Muscle layer of duodenum (tissue), 2 donors: Measurements from ENCODE around the gene FOXR1.
"Not testable (repeated sequence)": the region's sequence is repeated elsewhere in the genome, so short reads cannot be mapped to it uniquely, and the experiment has no call there.

ENCODE experiments used
- H3K27ac ChIP-seq: one replicate; pipeline ENCODE4 v1.7.0; 2013; ENCODE audit warnings: mild to moderate bottlenecking, low read length
- H3K27me3 ChIP-seq: one replicate; pipeline ENCODE4 v1.7.0; 2013; ENCODE audit warnings: low read depth, mild to moderate bottlenecking, control low read depth, low read length
- H3K36me3 ChIP-seq, 2 donors: one replicate each; pipeline ENCODE4 v1.7.0; 2013; ENCODE audit warnings: low read length in 2 of 2, control low read depth in 1 of 2, mild to moderate bottlenecking in 1 of 2; ENCODE audit not compliant: insufficient read depth in 2 of 2, control insufficient read depth in 1 of 2
- H3K4me1 ChIP-seq, 2 donors: one replicate each; pipeline ENCODE4 v1.7.0; 2013; ENCODE audit warnings: low read length in 2 of 2, mild to moderate bottlenecking in 2 of 2, control low read depth in 1 of 2, moderate library complexity in 1 of 2; ENCODE audit not compliant: insufficient read depth in 2 of 2, control insufficient read depth in 1 of 2
- H3K4me3 ChIP-seq, 2 donors: one replicate each; pipeline ENCODE4 v1.7.0; 2013; ENCODE audit warnings: low read length in 2 of 2, low read depth in 1 of 2, mild to moderate bottlenecking in 1 of 2
- H3K9me3 ChIP-seq, 2 donors: one replicate each; pipeline ENCODE4 v1.7.0; 2013; ENCODE audit warnings: low read length in 2 of 2, control low read depth in 1 of 2, mild to moderate bottlenecking in 1 of 2; ENCODE audit not compliant: control insufficient read depth in 1 of 2
- donor health status: healthy.

Gene FOXR1

GRCh38 chr11:118979434-118979833 lies 7.9 kb downstream of the FOXR1 start:
- H3K36me3 ChIP-seq, result no peaks in the 10 kb centered on the region
- peaks cover 0 to 9% of the 10 kb centered on the region in 2 donors for H3K4me1 ChIP-seq
- no peak overlapping the region for H3K4me3 ChIP-seq
- no peak overlapping the region for H3K27ac ChIP-seq
- no peaks in the 10 kb centered on the region for H3K9me3 ChIP-seq
- H3K27me3 ChIP-seq, result no peaks in the 10 kb centered on the region

DNA sequence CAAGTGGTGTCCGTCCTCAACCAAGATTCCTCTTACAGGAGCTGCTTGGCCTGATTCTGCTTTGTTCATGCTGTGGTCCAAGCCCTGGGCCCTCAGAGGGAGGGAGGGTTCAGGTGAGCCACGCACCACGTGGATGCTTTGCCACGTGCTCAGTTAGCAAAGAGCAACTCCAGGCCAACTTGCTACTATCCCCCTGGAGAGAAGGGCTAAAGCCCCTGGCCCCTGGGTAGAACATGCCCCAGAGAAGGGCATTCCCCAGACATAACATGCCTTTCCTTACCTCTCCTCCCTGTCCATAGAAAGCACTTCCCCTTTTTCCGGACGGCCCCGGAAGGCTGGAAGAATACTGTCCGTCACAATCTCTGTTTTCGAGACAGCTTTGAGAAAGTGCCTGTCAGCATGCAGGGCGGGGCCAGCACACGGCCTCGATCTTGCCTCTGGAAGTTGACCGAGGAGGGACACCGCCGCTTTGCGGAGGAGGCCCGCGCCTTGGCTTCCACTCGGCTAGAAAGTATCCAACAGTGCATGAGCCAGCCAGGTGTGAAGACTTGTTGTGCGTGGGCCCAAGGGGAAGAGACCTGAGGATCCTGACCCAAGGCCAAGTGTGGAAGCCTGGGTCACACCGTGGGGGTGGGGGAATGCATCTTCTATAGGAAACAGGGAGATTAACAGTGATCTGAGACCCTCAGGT lies 8.8 kb downstream of the FOXR1 start:
- Histone ChIP-seq H3K27ac (no peak overlapping the region), H3K4me3 (peak overlapping the region in 1 of 2 donors; percentile 12), H3K27me3 (no peaks in the 10 kb centered on the region), H3K9me3 (no peaks in the 10 kb centered on the region), H3K36me3 (no peaks in the 10 kb centered on the region), H3K4me1 (peaks cover 0 to 9% of the 10 kb centered on the region in 2 donors)

GRCh38 chr11:118984337-118984736 lies 12.8 kb downstream of the FOXR1 start:
- H3K27ac ChIP-seq, H3K4me3 ChIP-seq, H3K27me3 ChIP-seq, H3K36me3 ChIP-seq, H3K9me3 ChIP-seq, H3K4me1 ChIP-seq: not testable (repeated sequence)

DNA sequence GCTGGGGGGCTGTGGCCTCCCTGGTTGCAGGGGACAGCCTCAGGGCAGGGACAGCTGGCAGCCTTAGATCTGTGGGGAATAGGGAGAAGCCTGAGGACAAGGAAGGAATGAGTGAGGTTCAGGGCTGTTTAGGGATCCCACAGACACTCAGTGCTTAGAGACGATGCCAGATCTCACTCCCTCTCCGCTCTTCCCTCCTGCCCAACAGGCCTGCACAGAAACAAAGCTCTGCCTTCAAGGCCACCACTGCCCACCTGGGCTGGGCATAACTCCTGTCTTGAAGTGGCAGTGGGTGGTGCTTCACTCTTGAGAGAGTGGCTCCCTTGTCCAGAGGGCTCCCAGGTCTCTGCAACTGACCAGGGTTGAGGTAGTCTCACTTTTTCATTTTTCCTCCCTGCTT lies 13.3 kb downstream of the FOXR1 start:
- Histone ChIP-seq H3K4me1 (peaks cover 0 to 8% of the 10 kb centered on the region in 2 donors), H3K36me3 (no peaks in the 10 kb centered on the region), H3K9me3 (no peaks in the 10 kb centered on the region), H3K27me3 (no peaks in the 10 kb centered on the region), H3K4me3 (no peak overlapping the region), H3K27ac (no peak overlapping the region)

DNA sequence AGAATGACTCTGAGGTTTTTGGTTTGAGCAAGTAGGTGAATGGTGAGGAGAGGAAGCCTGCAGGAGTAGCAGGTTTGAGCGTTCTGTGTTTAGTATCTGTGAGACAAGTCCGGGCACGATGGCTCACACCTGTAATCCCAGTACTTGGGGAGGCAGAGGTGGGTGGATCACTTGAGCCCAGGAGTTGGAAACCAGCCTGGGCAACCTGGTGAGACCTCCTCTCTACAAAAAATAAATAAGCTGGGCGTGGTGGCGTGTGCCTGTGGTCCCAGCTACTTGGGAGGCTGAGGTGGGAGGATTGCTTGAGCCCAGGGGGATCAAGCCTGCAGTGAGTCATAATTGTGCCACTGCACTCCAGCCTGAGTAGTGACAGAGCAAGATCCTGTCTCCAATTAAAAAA lies 16.7 kb downstream of the FOXR1 start:
- Histone ChIP-seq H3K27ac (no peak overlapping the region), H3K4me3 (no peak overlapping the region), H3K36me3 (no peaks in the 10 kb centered on the region), H3K27me3 (no peaks in the 10 kb centered on the region), H3K9me3 (no peaks in the 10 kb centered on the region), H3K4me1 (no peaks in the 10 kb centered on the region)

GRCh38 chr11:118991486-118992038 lies 20.0 kb downstream of the FOXR1 start:
- H3K27ac ChIP-seq, H3K36me3 ChIP-seq, H3K27me3 ChIP-seq, H3K4me3 ChIP-seq, H3K4me1 ChIP-seq, H3K9me3 ChIP-seq: not testable (repeated sequence)

- no peaks in the 10 kb centered on the region for H3K27me3 ChIP-seq
- H3K27ac ChIP-seq, result peak overlapping the region; percentile 28
- H3K4me3 ChIP-seq, result peak overlapping the region; percentile 84 to 88
- no peaks in the 10 kb centered on the region for H3K9me3 ChIP-seq
- peaks cover 0 to 12% of the 10 kb centered on the region in 2 donors for H3K36me3 ChIP-seq
- H3K4me1 ChIP-seq, result peaks cover 6 to 21% of the 10 kb centered on the region in 2 donors
Observed at GRCh38 chr11:118996926-118997626, 25.5 kb downstream of the FOXR1 start.

GRCh38 chr11:118997627-118998387 lies 26.2 kb downstream of the FOXR1 start, which contains the start of gene CENATAC:
Gene CENATAC (plus strand): TSS chr11:118998138. CDS start chr11:118998198, 60 bp downstream.
- Histone ChIP-seq H3K4me3 (peak within 1 kb of the TSS; percentile 84 to 88), H3K27ac (peak within 1 kb of the TSS; percentile 84), H3K9me3 (no peaks in the 10 kb centered on the region), H3K36me3 (peaks cover 0 to 19% of the 10 kb centered on the region in 2 donors), H3K27me3 (no peaks in the 10 kb centered on the region), H3K4me1 (peaks cover 6 to 21% of the 10 kb centered on the region in 2 donors)

DNA sequence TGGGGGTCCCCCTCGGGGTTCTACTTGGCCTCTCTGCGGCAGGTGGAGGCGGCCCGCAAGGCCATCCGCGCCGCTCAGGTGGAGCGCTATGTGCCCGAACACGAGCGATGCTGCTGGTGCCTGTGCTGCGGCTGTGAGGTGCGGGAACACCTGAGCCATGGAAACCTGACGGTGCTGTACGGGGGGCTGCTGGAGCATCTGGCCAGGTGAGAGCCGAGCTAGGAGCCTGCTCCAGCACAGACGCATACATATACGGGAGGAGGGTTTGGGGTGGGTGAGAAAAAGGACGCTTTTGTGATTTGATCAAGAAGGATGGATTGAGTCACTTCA lies 26.8 kb downstream of the FOXR1 start:
- Histone ChIP-seq H3K4me1 (peaks cover 6 to 21% of the 10 kb centered on the region in 2 donors), H3K36me3 (peaks cover 0 to 24% of the 10 kb centered on the region in 2 donors)

DNA sequence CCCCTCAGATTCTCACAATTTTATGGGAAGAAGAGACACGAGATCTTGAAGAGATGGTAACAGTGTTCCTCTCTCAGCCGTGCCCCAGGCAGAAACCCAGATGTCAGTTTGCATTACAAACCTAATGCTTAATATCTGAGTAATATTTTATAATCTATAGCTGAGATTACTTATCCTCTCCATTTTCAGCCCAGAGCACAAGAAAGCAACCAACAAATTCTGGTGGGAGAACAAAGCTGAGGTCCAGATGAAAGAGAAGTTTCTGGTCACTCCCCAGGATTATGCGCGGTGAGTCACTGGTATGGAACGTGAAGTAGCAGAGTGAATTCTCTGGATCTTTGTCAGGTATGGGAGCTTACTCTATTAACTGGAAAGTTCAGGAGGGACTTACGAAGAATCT lies 27.3 kb downstream of the FOXR1 start:
- peaks cover 6 to 21% of the 10 kb centered on the region in 2 donors for H3K4me1 ChIP-seq
- H3K36me3 ChIP-seq, result peaks cover 0 to 26% of the 10 kb centered on the region in 2 donors
- H3K4me3 ChIP-seq, result peak overlapping the region; percentile 84 to 88
- H3K9me3 ChIP-seq, result no peaks in the 10 kb centered on the region
- H3K27ac ChIP-seq, result peak overlapping the region; percentile 84
- H3K27me3 ChIP-seq, result no peaks in the 10 kb centered on the region

More for the DNA sequence above, 26.8 kb downstream of the FOXR1 start:
- Histone ChIP-seq H3K9me3 (no peaks in the 10 kb centered on the region), H3K27me3 (no peaks in the 10 kb centered on the region), H3K4me3 (peak overlapping the region; percentile 84 to 88), H3K27ac (peak overlapping the region; percentile 84)

DNA sequence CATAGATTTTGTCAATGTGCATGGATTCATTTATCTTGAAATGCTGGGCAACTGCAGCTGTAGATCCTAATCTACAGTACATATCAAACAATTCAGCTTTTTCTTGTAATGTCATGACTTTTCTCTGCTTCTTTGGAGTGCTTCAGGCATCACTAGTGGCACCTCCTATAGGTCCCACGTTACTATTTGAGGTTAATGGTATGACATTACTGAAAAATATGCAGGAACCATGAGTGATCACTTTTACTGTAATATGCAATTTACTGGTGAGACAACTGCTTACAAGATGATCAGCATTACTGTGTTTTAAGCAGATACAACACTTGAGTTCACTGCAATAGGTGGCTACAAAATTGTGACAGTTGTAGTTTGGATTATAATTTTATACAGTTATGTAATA lies 29.3 kb downstream of the FOXR1 start:
- Histone ChIP-seq H3K4me1 (peaks cover 6 to 21% of the 10 kb centered on the region in 2 donors), H3K36me3 (peaks cover 0 to 38% of the 10 kb centered on the region in 2 donors)

More for the DNA sequence above, 29.3 kb downstream of the FOXR1 start:
- no peaks in the 10 kb centered on the region for H3K27me3 ChIP-seq
- no peaks in the 10 kb centered on the region for H3K9me3 ChIP-seq
- H3K27ac ChIP-seq, result no peak overlapping the region
- H3K4me3 ChIP-seq, result no peak overlapping the region
